Dendritic cell treated with granulocyte-macrophage colony-stimulating factor and Interleukin-4, amounts not matched to agents 40 ng/mL and 50 ng/mL, for 4 days (primary cell): ENCODE data around the gene ARHGAP44.

Source experiments
- H3K27ac Mint-ChIP-seq: one replicate; pipeline ENCODE4 v1.8.0; 2022; ENCODE audit warnings: mild to moderate bottlenecking, mixed read lengths
- H3K27me3 Mint-ChIP-seq: one replicate; pipeline ENCODE4 v1.8.0; 2022; ENCODE audit warnings: mild to moderate bottlenecking, mixed read lengths
- H3K36me3 Mint-ChIP-seq: one replicate; pipeline ENCODE4 v1.8.0; 2022; ENCODE audit warnings: low read depth, mixed read lengths
- H3K4me1 Mint-ChIP-seq: one replicate; pipeline ENCODE4 v1.8.0; 2022; ENCODE audit warnings: low read depth, mixed read lengths
- H3K4me3 Mint-ChIP-seq: one replicate; pipeline ENCODE4 v1.8.0; 2022; ENCODE audit warnings: mild to moderate bottlenecking, moderate library complexity, mixed read lengths
- H3K9me3 Mint-ChIP-seq: one replicate; pipeline ENCODE4 v1.8.0; 2022; ENCODE audit warnings: mixed read lengths
- intact Hi-C: fragments of 100-400 bp; cut with micrococcal nuclease; formaldehyde crosslinking; loops from one replicate; pipeline ENCODE4 v1.15.0; 2022

Gene ARHGAP44

DNA sequence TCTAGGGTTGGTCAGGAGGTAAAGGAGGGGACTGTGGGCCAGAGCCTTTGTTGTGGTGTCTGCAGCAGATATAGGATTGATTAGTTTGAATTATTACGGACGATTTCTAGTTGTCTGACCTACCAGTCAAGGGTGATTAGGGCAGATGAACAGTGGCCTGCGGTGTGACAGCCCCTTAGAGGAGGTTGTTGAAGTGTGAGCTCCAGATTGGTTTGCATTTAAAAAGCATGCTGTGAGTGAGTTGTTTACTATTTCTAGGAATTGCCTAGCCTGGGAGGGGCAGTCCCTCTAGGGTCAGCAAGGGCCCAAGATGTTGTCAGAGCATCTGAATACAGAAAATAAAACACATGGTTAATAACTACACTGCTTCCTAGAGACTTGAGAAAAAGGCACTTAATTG is 108.8 kb downstream of the ARHGAP44 start:
- no peaks in the 10 kb centered on the region for H3K36me3 Mint-ChIP-seq
- H3K27ac Mint-ChIP-seq: no peak overlapping the region
- no peak overlapping the region for H3K4me3 Mint-ChIP-seq
- H3K4me1 Mint-ChIP-seq: no peaks in the 10 kb centered on the region
- H3K9me3 Mint-ChIP-seq: peaks cover 76% of the 10 kb centered on the region
- H3K27me3 Mint-ChIP-seq: no peaks in the 10 kb centered on the region
- intact Hi-C loops: no loop called here

DNA sequence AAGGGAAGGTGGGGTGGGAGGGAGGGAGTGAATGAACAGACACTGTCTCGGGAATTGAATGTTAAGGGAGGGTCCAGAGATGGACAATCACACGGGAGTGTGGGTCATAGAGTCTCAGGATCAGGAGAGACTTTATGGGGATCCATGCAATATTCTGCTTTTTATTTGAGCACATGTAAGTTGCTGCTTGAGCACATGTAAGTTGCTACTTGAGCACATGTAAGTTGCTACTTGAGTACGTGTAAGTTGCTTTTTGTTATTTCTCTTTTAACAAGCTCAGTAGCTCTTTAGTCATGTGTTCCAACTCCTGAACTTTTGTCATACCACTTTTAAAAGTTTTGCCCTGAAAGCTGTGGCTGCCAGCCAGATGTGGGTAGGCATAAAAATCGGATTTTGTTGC is 110.3 kb downstream of the ARHGAP44 start:
- intact Hi-C loops: no loop called here
- H3K27me3 Mint-ChIP-seq: no peaks in the 10 kb centered on the region
- no peaks in the 10 kb centered on the region for H3K4me1 Mint-ChIP-seq
- H3K27ac Mint-ChIP-seq: no peak overlapping the region
- H3K4me3 Mint-ChIP-seq: no peak overlapping the region
- H3K36me3 Mint-ChIP-seq: no peaks in the 10 kb centered on the region
- H3K9me3 Mint-ChIP-seq: peaks cover 70% of the 10 kb centered on the region

DNA sequence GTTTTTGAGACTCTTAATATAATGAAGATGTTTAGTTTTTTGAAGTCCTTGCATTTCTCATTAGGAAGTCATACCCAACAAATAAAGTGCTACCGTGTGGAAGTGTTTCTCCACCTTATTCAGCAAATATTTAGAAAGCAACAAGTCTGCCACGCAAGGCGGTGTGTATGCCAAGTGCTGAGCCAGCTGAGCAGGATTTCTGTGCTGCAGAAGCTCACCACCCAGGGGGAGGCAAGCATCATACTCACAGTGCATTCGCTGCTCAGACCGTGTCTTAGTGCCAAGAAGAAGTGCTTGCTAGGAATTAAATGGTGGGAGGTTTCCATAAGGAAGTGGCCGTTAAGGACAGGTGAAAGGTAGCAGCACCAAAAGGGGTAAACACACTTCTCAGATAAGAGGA is 111.2 kb downstream of the ARHGAP44 start:
- H3K27me3 Mint-ChIP-seq: no peaks in the 10 kb centered on the region
- intact Hi-C loops: no loop called here
- H3K9me3 Mint-ChIP-seq: peaks cover 73% of the 10 kb centered on the region
- H3K4me3 Mint-ChIP-seq: no peak overlapping the region
- no peaks in the 10 kb centered on the region for H3K4me1 Mint-ChIP-seq
- no peak overlapping the region for H3K27ac Mint-ChIP-seq
- no peaks in the 10 kb centered on the region for H3K36me3 Mint-ChIP-seq

DNA sequence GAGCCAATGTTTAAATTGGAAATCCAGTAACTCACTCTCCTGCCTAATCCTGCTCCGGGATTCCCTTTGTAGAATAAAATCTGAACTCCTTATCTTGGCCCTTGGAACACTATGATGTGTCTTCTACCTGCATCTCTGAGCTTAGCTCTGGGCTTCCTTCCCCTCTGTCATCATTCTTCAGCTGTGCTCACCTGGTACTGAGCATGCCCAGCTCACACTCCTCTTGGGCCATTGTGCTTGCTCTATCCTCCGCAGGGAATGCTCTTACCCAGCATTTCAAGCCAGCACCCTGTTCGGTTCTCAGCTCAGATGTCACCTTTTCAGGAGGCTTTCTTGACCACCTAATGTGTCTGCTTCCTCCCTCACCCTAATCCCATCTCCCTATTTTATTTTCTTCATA is 112.7 kb downstream of the ARHGAP44 start:
- Mint-ChIP-seq H3K4me1 (no peaks in the 10 kb centered on the region), H3K27me3 (no peaks in the 10 kb centered on the region), H3K27ac (no peak overlapping the region), H3K4me3 (no peak overlapping the region), H3K36me3 (no peaks in the 10 kb centered on the region), H3K9me3 (peaks cover 71% of the 10 kb centered on the region)
- intact Hi-C loops: no loop called here

DNA sequence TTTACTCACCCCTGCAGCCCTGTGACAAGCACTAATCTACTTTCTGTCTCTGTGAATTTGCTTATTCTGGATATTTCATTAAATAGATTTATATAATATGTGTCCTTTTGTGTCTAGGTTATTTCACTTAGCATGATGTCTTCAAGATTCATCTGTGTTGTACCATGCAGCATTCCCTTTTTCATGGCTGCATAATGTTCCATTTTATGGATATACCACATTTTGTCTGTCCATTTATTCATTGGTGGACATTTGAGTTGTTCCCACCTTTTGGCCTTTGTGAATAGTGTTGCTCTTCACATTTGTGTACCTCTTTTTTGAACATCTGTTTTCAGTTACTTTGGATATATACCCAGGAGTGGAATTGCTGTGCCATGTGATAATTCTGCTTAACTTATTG is 118.2 kb downstream of the ARHGAP44 start:
- H3K36me3 Mint-ChIP-seq: no peaks in the 10 kb centered on the region
- peaks cover 62% of the 10 kb centered on the region for H3K9me3 Mint-ChIP-seq
- H3K27me3 Mint-ChIP-seq: no peaks in the 10 kb centered on the region
- no peak overlapping the region for H3K27ac Mint-ChIP-seq
- no peaks in the 10 kb centered on the region for H3K4me1 Mint-ChIP-seq
- intact Hi-C loops: no loop called here
- H3K4me3 Mint-ChIP-seq: no peak overlapping the region

DNA sequence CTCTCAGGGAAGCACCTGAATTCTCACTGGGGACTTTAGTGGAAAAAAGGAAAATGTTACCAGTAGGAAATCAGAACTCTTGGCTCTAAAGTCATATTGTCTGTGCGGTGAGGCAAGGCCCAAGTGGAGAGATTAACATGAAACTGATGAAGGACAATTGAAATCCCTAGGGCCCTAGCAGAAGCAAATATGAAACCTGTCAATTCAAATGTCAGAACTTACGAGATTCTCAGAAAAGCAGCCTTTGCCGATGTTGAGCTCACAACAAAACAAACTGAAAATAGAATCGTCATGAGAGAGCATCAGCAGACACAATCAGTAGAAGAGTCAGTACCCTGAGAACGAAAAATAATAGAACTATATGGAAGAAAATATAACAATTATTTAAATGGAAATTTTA is 119.7 kb downstream of the ARHGAP44 start:
- H3K4me3 Mint-ChIP-seq: no peak overlapping the region
- no peak overlapping the region for H3K27ac Mint-ChIP-seq
- intact Hi-C loops: no loop called here
- H3K9me3 Mint-ChIP-seq: peaks cover 60% of the 10 kb centered on the region
- H3K36me3 Mint-ChIP-seq: no peaks in the 10 kb centered on the region
- H3K27me3 Mint-ChIP-seq: no peaks in the 10 kb centered on the region
- no peaks in the 10 kb centered on the region for H3K4me1 Mint-ChIP-seq

DNA sequence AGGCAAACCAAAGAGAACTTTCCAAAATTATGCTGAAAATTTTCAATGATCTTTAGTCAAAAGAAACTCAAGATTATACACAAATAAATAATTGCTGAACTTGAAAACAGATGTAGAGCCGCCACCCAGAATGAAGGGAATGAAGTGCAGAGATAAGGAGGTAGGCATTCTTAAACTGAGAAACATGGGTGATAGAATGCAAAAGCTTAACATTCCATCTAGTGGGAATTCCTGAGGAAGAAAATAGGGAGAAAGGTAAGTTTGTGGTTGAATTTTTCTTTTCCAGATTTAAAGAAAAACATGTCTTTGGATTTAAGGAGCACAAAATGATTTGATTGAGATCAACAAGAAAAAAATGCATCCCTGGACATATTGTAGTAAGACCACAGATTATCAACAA is 120.2 kb downstream of the ARHGAP44 start:
- Mint-ChIP-seq H3K27ac (no peak overlapping the region), H3K4me3 (no peak overlapping the region), H3K27me3 (no peaks in the 10 kb centered on the region), H3K4me1 (no peaks in the 10 kb centered on the region), H3K9me3 (peaks cover 55% of the 10 kb centered on the region), H3K36me3 (no peaks in the 10 kb centered on the region)
- intact Hi-C loops: no loop called here

DNA sequence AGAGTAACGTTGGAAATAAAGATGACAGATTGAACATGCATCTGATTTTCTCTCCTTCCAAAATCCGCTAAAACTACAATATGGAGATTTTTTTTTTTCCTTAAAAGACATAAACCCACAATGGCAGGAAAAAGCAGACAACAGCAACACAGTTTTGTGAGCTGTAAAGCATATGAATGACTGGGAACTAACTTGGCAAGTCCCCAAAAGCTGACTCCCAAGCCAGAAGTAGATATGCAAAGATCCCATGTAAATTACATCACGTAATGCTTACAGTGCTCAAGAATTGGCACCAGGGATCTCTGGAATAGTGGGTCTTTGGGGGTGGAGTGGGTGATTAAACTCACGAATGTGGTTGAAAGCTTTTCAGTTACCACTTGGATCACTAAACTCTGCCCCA is 121.9 kb downstream of the ARHGAP44 start:
- H3K27ac Mint-ChIP-seq: no peak overlapping the region
- peaks cover 51% of the 10 kb centered on the region for H3K9me3 Mint-ChIP-seq
- H3K4me1 Mint-ChIP-seq: no peaks in the 10 kb centered on the region
- H3K4me3 Mint-ChIP-seq: no peak overlapping the region
- intact Hi-C loops: no loop called here
- H3K36me3 Mint-ChIP-seq: no peaks in the 10 kb centered on the region
- no peaks in the 10 kb centered on the region for H3K27me3 Mint-ChIP-seq

DNA sequence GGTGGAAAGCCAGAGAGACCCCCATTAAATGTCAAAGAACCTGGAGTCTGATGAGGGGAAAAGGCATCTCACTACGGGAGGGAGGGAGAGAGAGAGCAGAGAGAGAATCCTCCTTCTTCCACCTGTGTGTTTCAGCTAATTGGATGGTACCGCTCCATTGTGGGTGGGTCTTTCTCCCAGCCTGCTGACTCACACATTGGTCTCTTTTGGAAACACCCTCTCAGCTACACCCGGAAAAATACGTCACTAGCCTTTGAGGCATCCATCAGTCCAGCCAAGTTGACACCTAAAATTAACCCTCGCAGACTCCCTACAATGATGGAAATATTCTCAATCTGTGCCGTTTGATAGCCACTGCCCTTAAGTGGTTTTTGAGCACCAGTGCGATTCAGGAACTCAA is 128.1 kb downstream of the ARHGAP44 start:
- H3K4me1 Mint-ChIP-seq: no peaks in the 10 kb centered on the region

DNA sequence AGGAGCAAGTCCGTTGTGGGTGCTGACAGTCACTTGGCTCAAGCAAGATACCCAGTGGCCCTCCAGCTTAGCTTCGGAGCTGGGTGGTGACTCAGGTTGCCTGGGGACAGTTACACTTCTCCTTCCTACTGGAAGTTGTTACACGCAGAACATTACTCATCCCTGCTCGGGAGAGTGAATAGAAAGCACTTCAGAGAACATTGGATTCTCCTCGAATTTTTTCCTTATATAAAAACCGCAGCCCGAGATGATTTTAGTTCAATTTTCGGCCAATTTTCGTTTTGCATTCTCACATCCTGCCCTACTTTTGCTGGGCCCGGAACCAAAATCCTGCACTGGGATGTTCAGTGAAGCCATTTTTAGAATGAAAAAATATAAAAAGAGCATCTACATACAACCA is 128.8 kb downstream of the ARHGAP44 start:
- intact Hi-C loops: no loop called here
- Mint-ChIP-seq H3K4me3 (no peak overlapping the region), H3K36me3 (no peaks in the 10 kb centered on the region), H3K27me3 (no peaks in the 10 kb centered on the region), H3K4me1 (no peaks in the 10 kb centered on the region), H3K27ac (no peak overlapping the region), H3K9me3 (peaks cover 33% of the 10 kb centered on the region)

More for the DNA sequence above, 128.1 kb downstream of the ARHGAP44 start:
- Mint-ChIP-seq H3K36me3 (no peaks in the 10 kb centered on the region), H3K9me3 (peaks cover 40% of the 10 kb centered on the region), H3K27ac (no peak overlapping the region), H3K4me3 (no peak overlapping the region), H3K27me3 (no peaks in the 10 kb centered on the region)
- intact Hi-C loops: no loop called here

DNA sequence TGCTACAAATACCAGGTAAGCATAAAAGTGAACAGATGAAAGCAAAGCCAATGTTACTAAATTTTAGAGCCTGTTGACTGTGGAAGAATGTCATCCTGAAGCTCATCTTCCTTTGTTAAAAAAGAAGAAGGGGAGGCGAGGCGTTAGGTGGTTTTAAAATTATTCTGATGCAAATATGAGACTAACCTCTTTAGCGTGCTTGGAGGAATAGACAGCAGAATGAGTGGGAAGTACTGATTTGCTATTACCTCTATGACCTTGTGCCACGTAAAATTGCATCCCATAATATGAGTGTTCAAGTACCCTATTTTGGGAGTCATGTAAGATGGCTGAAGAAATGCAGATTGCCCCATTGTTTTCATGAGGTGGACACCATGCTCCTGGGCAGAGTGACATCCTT is 132.8 kb downstream of the ARHGAP44 start:
- Mint-ChIP-seq H3K9me3 (peaks cover 45% of the 10 kb centered on the region), H3K27ac (no peak overlapping the region)
- intact Hi-C loops: no loop called here

DNA sequence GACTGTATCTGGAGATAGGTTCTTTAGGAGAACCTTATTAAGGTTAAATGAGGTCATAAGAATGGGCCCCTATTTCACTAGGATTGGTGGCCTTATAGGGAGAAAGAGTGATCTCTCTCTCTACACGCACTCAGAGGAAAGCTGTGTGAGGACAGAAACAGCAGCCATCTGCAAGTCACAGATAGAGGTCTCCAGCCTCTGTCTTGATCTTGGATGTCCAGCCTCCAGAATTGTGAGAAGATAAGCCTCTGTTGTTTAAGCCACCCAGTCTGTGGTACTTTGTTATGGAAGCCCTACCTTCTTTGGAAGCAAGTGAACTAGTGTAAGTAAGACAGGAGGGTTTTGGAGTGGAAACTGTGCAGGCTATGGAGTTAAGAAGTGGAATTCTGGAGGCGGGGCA is 135.3 kb downstream of the ARHGAP44 start:
- intact Hi-C loops: no loop called here

More for the DNA sequence above, 132.8 kb downstream of the ARHGAP44 start:
- Mint-ChIP-seq H3K27me3 (no peaks in the 10 kb centered on the region), H3K4me3 (no peak overlapping the region), H3K36me3 (no peaks in the 10 kb centered on the region), H3K4me1 (no peaks in the 10 kb centered on the region)

DNA sequence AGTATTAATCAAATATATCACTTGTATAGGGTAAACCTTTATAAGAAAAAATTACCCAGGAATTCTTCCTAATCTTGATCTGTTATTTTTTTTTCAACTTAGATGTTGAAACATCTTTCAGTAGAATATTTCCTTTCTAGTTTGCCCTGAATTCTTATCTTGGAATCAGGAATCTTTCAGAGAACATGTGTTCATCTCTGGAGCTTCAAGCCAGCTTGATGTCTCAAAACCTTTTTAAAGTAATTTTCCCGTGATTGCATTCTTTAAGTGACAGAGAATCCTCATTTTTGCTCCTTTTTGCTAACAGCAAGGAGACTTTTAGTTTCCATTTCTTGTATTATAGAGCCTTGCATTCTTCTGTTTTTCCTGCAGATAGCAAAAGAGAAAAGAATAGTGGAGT is 137.7 kb downstream of the ARHGAP44 start:
- Mint-ChIP-seq H3K4me3 (no peak overlapping the region), H3K9me3 (peaks cover 15% of the 10 kb centered on the region), H3K27me3 (no peaks in the 10 kb centered on the region), H3K27ac (no peak overlapping the region), H3K36me3 (no peaks in the 10 kb centered on the region), H3K4me1 (no peaks in the 10 kb centered on the region)
- intact Hi-C loops: no loop called here

More for the DNA sequence above, 135.3 kb downstream of the ARHGAP44 start:
- no peak overlapping the region for H3K27ac Mint-ChIP-seq
- H3K9me3 Mint-ChIP-seq: peaks cover 21% of the 10 kb centered on the region
- H3K4me1 Mint-ChIP-seq: no peaks in the 10 kb centered on the region
- no peak overlapping the region for H3K4me3 Mint-ChIP-seq
- no peaks in the 10 kb centered on the region for H3K36me3 Mint-ChIP-seq
- H3K27me3 Mint-ChIP-seq: no peaks in the 10 kb centered on the region

DNA sequence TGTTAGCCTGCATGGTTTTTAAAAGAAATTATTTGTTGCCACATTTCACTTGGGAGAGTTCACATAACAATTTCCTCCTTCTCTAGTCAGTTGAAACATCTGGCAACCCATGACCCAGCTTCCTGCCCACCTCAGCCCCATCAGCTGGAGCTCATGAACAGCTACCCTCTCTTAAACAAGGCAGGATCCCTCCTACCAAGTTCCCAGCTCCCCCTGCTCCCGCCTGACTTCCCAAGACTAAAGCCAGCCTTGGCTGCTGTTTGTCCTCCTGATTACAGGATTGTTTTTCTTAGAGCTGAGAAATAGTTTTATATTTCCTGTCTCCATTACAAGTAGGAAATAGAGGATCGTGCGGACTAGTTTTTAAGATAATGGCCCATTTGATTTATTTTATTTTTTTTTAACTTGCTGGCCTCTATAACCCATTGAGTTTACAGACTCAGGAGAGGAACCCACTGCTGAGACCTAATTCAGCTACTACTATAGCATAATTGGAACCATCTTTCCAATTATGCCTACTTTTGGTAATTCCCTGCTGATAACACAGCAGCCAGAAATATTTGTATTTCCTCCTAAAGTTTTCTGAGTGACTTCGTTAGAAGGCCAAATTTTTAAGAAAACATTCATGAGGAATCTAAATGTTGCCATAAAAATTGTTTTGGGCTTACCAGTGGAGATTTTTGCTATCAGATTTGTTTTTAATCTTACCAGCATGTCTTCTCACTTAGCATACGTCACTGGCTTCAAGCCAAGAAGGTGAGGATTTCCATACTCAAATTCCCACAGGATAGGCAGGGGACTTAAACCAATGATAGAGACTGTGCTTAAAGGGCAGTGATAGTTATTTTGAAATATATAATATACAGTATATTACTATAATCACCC is 138.5 kb downstream of the ARHGAP44 start:
- Mint-ChIP-seq H3K9me3 (peaks cover 17% of the 10 kb centered on the region), H3K27me3 (no peaks in the 10 kb centered on the region), H3K4me3 (no peak overlapping the region), H3K4me1 (no peaks in the 10 kb centered on the region), H3K36me3 (no peaks in the 10 kb centered on the region), H3K27ac (no peak overlapping the region)
- intact Hi-C loops: no loop called here

DNA sequence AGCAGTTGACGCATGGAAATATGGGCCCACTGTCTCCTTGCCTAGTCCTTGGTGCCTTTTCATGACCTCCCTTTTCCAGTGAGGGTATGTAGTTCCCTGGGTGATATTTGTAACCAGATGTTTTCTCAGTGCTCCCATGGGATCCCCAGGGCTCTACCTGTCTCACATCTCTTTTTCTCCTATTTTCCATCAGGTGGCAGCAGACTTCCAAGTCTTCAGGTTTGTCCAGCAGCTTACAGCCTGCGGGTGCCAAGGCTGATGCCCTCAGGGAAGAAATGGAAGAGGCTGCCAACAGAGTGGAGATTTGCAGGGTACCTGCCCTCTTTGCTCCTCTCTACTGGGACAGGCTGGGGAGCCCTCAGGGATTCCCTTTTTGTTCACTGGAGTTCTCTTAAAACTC is 139.4 kb downstream of the ARHGAP44 start:
- intact Hi-C loops: no loop called here
- Mint-ChIP-seq H3K4me3 (no peak overlapping the region), H3K36me3 (no peaks in the 10 kb centered on the region), H3K27ac (no peak overlapping the region), H3K27me3 (no peaks in the 10 kb centered on the region), H3K9me3 (peaks cover 23% of the 10 kb centered on the region), H3K4me1 (no peaks in the 10 kb centered on the region)
